Renal cortical epithelial cell (primary cell): ENCODE measurements around the gene WNK2. TPM values are rescaled to one million over a fixed set of nuclear protein-coding genes. Genes with fewer than 3 reads are reported as not detected.

Experiments
- DNase-seq: peaks from one replicate; pipeline ENCODE4 v3.0.0-alpha.2; 2011; ENCODE audit warnings: low read depth
- total RNA-seq: library from RNA; depleted of rRNA; stranded (reverse); fragments of >200 nt; gene quantifications from 2 replicates; pipeline ENCODE4 v1.2.3, GENCODE V29; 2014

The WNK2 gene
- total RNA-seq, 1 donor from 2014 or later: not detected

GRCh38 chr9:93255494-93255867 lies 71.5 kb downstream of the WNK2 start:
- no peak for DNase-seq

- no peak for DNase-seq
These were observed 72.3 kb downstream of the WNK2 start for GRCh38 chr9:93255994-93256877.

GRCh38 chr9:93256878-93257807 lies 73.2 kb downstream of the WNK2 start:
- DNase-seq: no peak

- no peak for DNase-seq
These were observed 73.9 kb downstream of the WNK2 start for GRCh38 chr9:93257808-93258331.

GRCh38 chr9:93258419-93258817 lies 74.5 kb downstream of the WNK2 start:
- no peak for DNase-seq

- DNase-seq: no peak
These were observed 75.0 kb downstream of the WNK2 start for GRCh38 chr9:93258818-93259489.

- no peak for DNase-seq
These were observed 75.7 kb downstream of the WNK2 start for GRCh38 chr9:93259490-93260262.

- no peak for DNase-seq
These were observed 76.5 kb downstream of the WNK2 start for GRCh38 chr9:93260263-93261066.

- no peak for DNase-seq
These were observed 77.3 kb downstream of the WNK2 start for GRCh38 chr9:93261281-93261680.

- no peak for DNase-seq
These were observed 78.0 kb downstream of the WNK2 start for GRCh38 chr9:93261735-93262523.

GRCh38 chr9:93262537-93263310 lies 78.8 kb downstream of the WNK2 start:
- DNase-seq: peak; percentile 7

- no peak for DNase-seq
These were observed 79.6 kb downstream of the WNK2 start for GRCh38 chr9:93263334-93264229.

- DNase-seq: no peak
These were observed 80.6 kb downstream of the WNK2 start for GRCh38 chr9:93264338-93265125.

- DNase-seq: no peak
These were observed 81.5 kb downstream of the WNK2 start for GRCh38 chr9:93265301-93265971.

- no peak for DNase-seq
These were observed 82.0 kb downstream of the WNK2 start for GRCh38 chr9:93265972-93266371.

- DNase-seq: no peak
These were observed 82.6 kb downstream of the WNK2 start for GRCh38 chr9:93266521-93267001.
